ENCODE results near the gene PIN1.

PIN1 gene

DNA sequence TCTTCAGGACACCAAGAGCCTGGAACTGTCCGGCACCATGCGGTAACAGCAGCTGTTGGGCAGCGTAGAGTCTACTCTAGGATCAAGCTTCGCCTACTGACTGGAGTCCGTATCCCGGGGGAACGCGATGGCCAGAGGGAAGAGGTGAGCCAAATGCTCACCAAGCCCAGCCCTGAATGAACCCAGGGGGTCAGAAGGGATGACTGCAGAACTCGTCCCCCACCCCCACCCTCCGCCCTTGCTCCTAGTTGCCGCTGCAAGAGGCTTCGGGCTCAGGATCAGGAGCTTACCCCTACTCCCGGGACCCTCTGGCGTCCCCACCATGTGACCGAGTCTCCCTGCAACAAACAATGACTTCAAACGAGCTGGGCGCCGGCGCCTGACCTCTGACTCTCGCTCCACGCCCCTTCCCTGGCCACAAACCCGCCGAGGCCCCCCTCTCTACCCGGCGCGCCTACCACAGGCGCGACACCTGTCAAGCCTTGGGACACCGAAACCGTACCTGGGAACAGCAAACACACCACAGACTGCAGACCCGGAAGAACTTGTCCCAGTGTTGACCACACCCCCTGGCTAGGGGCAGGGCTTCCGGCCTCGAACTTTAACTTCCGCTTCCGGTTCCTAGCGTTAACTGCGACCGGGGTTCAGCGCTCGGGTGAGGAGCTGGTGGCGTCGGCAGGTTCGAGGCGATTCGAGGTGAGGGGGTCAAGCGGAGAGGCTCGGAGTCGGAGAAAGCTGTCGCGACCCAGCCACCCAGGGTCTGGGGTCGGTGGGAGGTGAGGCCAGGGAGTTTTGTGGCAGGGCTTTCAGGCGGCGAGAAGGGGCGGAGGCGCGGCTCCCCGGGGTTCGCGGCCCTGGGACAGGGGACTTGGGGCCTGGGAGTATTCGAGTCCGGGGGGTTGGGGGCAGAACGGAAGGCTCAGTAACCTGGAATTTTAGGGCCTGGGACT lies 7.6 kb upstream of the PIN1 start, which contains the start of gene UBL5:
Gene UBL5 (plus strand): TSS at position 630 of the 950 bp plus-strand sequence. CDS start 420 bp downstream, outside the sequence.
- TF ChIP-seq EZH2 (IDR thresholded peaks at IDR 0.05; ENCODE audit: borderline replicate concordance, low read length) (no peak), CTCF (IDR thresholded peaks at IDR 0.05; ENCODE audit: low read length) (no peak)
- H3K9me3 ChIP-seq (ENCODE audit: low read length), result no peaks in the 10 kb centered on the region
- peak within 1 kb of the TSS; percentile 93 for H3K9ac ChIP-seq (ENCODE audit: low read length)
- peak within 1 kb of the TSS; percentile 64 for H3K27ac ChIP-seq (ENCODE audit: low read depth, low read length, poor library complexity, severe bottlenecking)
- H3K27me3 ChIP-seq (ENCODE audit: insufficient read depth, low read length), result no peaks in the 10 kb centered on the region
- H3K36me3 ChIP-seq (ENCODE audit: insufficient read depth, low read length), result peaks cover 15% of the 10 kb centered on the region
- no peak within 1 kb of the TSS for H2AFZ ChIP-seq (ENCODE audit: low read length)
- H3F3A ChIP-seq (ENCODE audit: insufficient read depth, low read length), result no peaks in the 10 kb centered on the region
- no peaks in the 10 kb centered on the region for H4K20me1 ChIP-seq (ENCODE audit: insufficient read depth, low read length)
- H3K4me2 ChIP-seq (ENCODE audit: low read length), result peak within 1 kb of the TSS; percentile 97
- no peaks in the 10 kb centered on the region for H3K9me2 ChIP-seq (ENCODE audit: low read depth, low read length)
- H3K4me1 ChIP-seq (ENCODE audit: insufficient read depth, low read length, severe bottlenecking), result peaks cover 20% of the 10 kb centered on the region
- H3K79me2 ChIP-seq (ENCODE audit: insufficient read depth, low read length), result peaks cover 26% of the 10 kb centered on the region
- peak within 1 kb of the TSS; percentile 98 for H3K4me3 ChIP-seq (ENCODE audit: low read depth, low read length, poor library complexity, severe bottlenecking)

- peaks cover 26% of the 10 kb centered on the region for H3K79me2 ChIP-seq (ENCODE audit: insufficient read depth, low read length)
- H2AFZ ChIP-seq (ENCODE audit: low read length), result no peak overlapping the region
Observed at GRCh38 chr19:9828551-9829063, 6.5 kb upstream of the PIN1 start.

DNA sequence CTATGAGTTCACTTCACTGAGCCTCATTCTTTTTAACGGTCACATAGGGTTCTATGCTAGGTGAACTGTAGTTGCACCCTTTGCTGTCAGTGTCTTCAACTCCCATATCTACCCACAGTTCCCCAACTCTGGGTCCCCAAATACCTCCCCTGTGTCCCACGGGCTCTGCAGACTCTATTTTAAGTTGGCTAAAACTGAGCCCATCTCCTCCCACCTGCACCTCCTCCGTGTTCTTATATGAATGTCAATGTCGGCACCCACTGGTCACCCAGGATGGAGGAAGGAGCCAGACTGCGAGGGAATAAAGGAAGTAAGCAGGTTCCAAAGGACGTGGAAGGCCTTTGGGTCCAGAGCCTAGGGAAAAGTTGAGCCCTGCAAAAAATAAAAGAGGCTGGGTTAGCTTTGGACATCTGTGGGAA lies 802 bp upstream of the PIN1 start:
- Histone ChIP-seq H3K4me2 (ENCODE audit: low read length) (peak overlapping the region; percentile 69), H3K4me1 (ENCODE audit: insufficient read depth, low read length, severe bottlenecking) (peaks cover 13% of the 10 kb centered on the region), H4K20me1 (ENCODE audit: insufficient read depth, low read length) (no peaks in the 10 kb centered on the region), H2AFZ (ENCODE audit: low read length) (no peak overlapping the region), H3F3A (ENCODE audit: insufficient read depth, low read length) (no peaks in the 10 kb centered on the region), H3K9me2 (ENCODE audit: low read depth, low read length) (no peaks in the 10 kb centered on the region), H3K4me3 (ENCODE audit: low read depth, low read length, poor library complexity, severe bottlenecking) (peak overlapping the region; percentile 91), H3K9ac (ENCODE audit: low read length) (no peak overlapping the region; the same call in 1 of the 2 replicates), H3K27me3 (ENCODE audit: insufficient read depth, low read length) (no peaks in the 10 kb centered on the region), H3K79me2 (ENCODE audit: insufficient read depth, low read length) (peaks cover 11% of the 10 kb centered on the region), H3K27ac (ENCODE audit: low read depth, low read length, poor library complexity, severe bottlenecking) (no peak overlapping the region), H3K36me3 (ENCODE audit: insufficient read depth, low read length) (peaks cover 20% of the 10 kb centered on the region), H3K9me3 (ENCODE audit: low read length) (no peaks in the 10 kb centered on the region)
- TF ChIP-seq CTCF (IDR thresholded peaks at IDR 0.05; ENCODE audit: low read length) (no peak), EZH2 (IDR thresholded peaks at IDR 0.05; ENCODE audit: borderline replicate concordance, low read length) (no peak)

More at GRCh38 chr19:9828551-9829063, 6.5 kb upstream of the PIN1 start:
- Histone ChIP-seq H3K9me2 (ENCODE audit: low read depth, low read length) (no peaks in the 10 kb centered on the region), H3K4me1 (ENCODE audit: insufficient read depth, low read length, severe bottlenecking) (peaks cover 20% of the 10 kb centered on the region), H3K4me3 (ENCODE audit: low read depth, low read length, poor library complexity, severe bottlenecking) (peak overlapping the region; percentile 98), H3F3A (ENCODE audit: insufficient read depth, low read length) (no peaks in the 10 kb centered on the region), H3K9me3 (ENCODE audit: low read length) (no peaks in the 10 kb centered on the region), H3K36me3 (ENCODE audit: insufficient read depth, low read length) (peaks cover 15% of the 10 kb centered on the region), H3K27ac (ENCODE audit: low read depth, low read length, poor library complexity, severe bottlenecking) (no peak overlapping the region), H3K4me2 (ENCODE audit: low read length) (peak overlapping the region; percentile 97), H4K20me1 (ENCODE audit: insufficient read depth, low read length) (no peaks in the 10 kb centered on the region), H3K9ac (ENCODE audit: low read length) (peak overlapping the region; percentile 93), H3K27me3 (ENCODE audit: insufficient read depth, low read length) (no peaks in the 10 kb centered on the region)
- TF ChIP-seq EZH2 (IDR thresholded peaks at IDR 0.05; ENCODE audit: borderline replicate concordance, low read length), result no peak
- TF ChIP-seq CTCF (IDR thresholded peaks at IDR 0.05; ENCODE audit: low read length), result no peak
